Activated CD8-positive, alpha-beta memory T cell treated with anti-CD3 and anti-CD28 coated beads, Interleukin-2, amount 50 U/mL, for 48 hours (primary cell): ENCODE data around the gene VANGL2.

ENCODE experiments used
- DNase-seq: peaks from one replicate; pipeline ENCODE4 v3.0.0-alpha.2; 2020

VANGL2 gene

GRCh38 chr1:160400223-160400645 lies at the start of gene VANGL2:
TSS of gene VANGL2 (plus strand) at chr1:160400564. CDS start at chr1:160415838, 15,274 bp downstream.
- peak; percentile 84 for DNase-seq

- no peak for DNase-seq
These were observed 48.7 kb upstream of the VANGL2 start for GRCh38 chr1:160351629-160352028.

DNA sequence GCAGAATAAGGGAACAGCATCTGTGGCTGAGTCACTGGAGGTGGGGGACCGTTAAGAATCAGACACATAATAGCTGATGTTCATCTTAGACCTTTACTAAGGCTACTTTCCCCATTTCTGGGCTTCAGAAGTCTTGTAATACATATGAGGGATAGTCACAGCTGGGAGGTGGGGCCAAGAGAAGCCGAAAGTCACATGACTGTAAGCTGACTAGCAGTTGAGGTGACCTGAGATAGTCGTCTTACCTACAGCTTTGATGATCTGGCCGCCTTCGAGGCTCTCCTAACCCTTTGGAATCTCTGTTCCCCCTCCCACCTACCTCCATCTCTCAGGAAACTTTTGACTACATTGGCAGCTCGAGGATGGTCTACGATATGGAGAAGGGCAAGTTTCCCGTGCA lies 47.8 kb upstream of the VANGL2 start:
- no peak for DNase-seq

GRCh38 chr1:160353223-160353622 lies 47.1 kb upstream of the VANGL2 start:
- no peak for DNase-seq

DNA sequence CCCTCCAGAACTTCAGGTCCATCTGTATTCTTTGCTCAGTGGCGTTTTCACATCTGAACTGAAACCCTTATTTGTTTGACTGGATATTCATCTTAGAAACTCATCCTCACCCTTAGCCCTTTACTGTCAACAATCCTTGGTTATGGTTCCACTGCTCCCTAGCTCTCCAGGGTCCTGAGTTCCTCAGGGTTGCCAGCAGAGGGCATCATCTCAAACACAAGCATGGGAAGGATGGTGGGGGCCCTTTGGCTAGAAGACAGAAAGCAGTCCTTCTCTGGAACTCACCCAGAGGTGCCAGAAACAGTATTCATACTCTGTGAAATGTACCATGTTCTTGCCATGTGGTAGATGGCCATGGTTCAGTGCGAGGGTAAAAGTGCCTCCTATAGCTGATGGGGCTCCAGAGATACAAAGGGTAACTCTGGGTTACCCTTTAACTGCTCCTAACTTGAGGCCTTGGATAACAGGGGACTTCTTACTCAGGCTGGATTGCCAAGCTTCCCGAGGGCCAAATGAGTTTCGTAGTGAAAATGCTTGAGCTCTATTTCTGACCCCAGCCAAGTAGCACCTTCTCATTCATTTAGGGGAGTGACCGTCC lies 45.9 kb upstream of the VANGL2 start:
- no peak for DNase-seq

- DNase-seq = no peak
These were observed 42.9 kb upstream of the VANGL2 start for GRCh38 chr1:160357286-160358002.

DNA sequence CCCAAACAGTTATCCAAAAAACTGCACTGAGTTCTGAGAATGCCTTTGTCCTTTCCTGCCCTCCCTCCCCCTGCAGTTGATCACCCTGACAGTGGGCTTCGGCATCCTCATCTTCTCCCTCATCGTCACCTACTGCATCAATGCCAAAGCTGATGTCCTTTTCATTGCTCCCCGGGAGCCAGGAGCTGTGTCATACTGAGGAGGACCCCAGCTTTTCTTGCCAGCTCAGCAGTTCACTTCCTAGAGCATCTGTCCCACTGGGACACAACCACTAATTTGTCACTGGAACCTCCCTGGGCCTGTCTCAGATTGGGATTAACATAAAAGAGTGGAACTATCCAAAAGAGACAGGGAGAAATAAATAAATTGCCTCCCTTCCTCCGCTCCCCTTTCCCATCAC lies 42.3 kb upstream of the VANGL2 start:
- DNase-seq = no peak

GRCh38 chr1:160359559-160360226 lies 40.7 kb upstream of the VANGL2 start:
- DNase-seq = no peak

DNA sequence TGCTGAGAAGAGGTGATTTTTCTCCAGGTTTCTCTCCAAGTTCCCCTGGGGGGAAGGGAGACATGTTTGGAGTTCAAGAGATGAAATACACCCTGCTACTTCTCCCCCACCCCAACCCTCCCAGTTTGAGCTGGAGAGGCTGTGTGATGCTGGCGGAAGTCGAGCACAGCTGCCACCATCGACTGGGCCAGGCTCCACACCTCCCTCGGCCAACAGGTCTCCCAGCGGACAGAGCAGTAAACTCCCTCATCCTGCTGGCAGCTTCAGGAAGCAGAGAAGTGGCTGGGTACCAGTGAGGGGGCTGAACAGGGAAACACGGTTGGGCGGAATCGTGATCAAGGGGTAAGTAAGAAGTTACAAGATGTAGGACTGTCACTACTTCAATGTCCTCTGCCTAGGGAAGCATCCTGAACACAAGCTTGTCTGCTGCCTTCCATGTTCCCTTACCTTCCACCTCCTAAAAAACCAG lies 40.1 kb upstream of the VANGL2 start:
- DNase-seq = no peak

DNA sequence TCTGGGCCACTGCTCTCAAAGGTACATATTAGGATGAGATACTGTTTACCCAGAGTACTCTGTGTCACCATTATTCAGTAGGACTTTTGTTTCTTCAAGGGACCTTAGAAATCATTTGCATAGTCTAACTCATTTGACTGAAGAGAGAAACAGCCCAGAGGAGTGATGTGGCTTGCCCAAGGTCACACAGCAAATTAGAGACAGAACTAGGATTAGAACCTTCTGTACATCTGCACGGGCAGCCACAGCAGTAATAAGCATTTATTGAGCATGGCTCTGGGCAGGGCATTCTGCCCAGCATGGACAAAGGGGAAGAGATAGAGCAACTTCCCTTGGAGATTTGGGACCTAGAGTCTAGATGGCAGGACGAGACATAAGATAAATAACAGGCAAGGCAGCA lies 39.2 kb upstream of the VANGL2 start:
- DNase-seq = no peak

DNA sequence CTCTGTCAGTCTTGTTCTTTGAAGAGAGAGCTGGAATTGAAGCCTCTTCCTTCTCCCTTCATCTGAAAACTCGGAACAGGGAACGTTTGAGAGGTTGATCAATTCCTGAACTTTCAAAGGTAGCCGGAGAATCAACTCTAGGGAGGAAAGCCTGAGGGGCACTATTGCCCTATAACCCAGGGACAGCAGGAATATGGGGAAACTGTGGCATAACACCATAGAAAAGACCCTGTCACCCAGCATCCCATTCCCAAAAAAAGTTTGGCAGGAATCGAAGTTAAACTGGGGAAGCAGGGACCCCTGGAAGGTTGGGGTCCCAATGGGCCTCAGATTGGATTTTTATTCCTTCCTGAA lies 38.6 kb upstream of the VANGL2 start:
- DNase-seq = no peak

DNA sequence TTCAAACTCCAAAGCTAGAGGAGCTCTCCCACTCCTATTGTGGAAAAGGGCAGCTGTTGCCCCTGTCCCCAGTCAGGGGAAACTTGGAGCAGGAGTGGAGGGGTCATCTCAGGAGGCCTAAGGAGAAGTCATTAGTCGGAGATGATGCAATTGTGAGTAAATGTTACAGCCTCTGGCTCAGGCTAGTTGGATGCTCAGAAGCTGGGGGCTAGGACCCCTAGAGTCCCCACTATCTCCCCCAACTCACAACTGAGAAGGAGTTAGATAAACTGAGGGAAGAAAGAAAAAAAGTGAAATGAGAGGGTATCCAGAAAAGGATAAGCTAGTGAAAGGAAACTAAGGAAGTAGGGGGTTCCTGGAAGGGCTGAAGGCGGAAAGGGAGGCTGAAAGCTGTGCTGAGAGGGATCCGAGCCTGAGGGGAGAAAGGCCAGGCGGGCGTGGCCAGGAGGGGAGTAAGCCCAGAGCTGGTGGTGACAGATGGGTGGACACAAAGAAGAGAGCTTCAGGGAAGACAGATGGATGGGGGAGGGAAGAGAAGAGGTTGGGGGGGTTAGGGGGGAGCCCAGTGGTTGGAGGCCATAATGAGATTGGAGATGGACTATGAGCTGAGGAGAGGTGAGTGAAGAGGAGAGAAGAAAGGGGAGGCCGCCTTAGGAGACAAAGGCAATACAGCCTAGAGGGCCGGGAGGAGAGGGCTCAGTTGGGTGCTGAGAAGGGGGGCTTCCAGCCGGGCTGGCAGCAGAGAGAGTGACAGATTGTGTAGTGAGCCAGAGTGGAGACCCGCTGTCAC lies 38.0 kb upstream of the VANGL2 start:
- no peak for DNase-seq

GRCh38 chr1:160363010-160363409 lies 37.4 kb upstream of the VANGL2 start:
- no peak for DNase-seq

DNA sequence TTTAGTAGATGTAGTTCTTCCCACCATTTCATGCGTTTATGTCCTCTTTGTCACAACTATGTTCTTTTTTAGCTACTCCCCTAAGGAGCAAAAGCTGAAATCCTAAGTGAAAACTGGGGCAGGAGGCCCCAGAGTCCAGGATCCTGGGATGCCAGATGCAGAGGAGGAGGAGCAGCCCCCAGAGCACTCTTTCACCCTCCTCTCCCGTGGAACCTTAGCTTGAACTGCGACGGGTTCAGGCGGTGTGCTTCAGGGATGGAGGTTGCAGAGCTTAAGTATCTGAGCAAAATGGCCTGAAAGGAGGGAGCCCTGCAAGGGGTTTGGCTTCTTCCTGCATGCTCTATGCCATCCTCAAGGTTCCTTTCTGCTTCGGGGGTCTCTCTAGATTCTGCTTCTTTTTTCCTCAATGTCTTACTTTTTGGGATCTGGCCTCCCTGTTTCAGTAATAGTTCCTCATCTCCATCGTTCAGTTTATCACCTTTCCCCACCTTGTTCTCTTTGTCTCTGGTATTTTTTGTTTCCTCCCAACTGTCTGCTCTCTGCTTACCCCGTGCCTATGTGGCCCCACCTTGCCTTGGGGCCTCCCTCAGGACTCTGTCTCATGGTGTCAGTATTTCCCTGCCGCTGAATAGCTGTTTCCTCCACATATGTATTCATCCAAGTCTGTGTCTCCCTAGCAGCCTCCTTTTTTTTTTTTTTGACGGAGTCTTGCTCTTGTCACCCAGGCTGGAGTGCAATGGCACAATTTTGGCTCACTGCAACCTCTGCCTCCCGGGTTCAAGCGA lies 36.2 kb upstream of the VANGL2 start:
- no peak for DNase-seq

GRCh38 chr1:160365325-160365724 lies 35.0 kb upstream of the VANGL2 start:
- no peak for DNase-seq

GRCh38 chr1:160366731-160367515 lies 33.4 kb upstream of the VANGL2 start, which contains the start of gene NHLH1:
TSS of gene NHLH1 (plus strand) at chr1:160367071. CDS start at chr1:160370732, 3,661 bp downstream.
- no peak for DNase-seq

DNA sequence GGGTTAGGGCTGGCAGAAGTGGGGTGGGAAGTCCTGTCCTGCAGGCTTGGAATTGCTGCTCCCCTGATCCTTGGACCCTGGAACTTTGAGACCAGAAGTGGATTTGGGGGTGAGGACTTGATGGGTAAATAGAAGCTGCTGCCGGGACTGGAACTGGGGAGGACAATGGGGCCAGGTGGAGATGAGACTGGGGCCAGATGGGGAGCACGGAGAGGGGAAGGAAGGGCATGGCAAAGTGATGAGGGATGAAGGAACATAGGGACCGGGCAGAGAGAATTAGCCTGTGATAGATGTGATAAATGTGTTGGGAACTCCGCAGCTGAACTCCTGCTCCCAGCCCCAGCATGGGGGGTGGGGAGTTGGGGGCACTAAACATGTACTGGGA lies 32.9 kb upstream of the VANGL2 start:
- DNase-seq = no peak

DNA sequence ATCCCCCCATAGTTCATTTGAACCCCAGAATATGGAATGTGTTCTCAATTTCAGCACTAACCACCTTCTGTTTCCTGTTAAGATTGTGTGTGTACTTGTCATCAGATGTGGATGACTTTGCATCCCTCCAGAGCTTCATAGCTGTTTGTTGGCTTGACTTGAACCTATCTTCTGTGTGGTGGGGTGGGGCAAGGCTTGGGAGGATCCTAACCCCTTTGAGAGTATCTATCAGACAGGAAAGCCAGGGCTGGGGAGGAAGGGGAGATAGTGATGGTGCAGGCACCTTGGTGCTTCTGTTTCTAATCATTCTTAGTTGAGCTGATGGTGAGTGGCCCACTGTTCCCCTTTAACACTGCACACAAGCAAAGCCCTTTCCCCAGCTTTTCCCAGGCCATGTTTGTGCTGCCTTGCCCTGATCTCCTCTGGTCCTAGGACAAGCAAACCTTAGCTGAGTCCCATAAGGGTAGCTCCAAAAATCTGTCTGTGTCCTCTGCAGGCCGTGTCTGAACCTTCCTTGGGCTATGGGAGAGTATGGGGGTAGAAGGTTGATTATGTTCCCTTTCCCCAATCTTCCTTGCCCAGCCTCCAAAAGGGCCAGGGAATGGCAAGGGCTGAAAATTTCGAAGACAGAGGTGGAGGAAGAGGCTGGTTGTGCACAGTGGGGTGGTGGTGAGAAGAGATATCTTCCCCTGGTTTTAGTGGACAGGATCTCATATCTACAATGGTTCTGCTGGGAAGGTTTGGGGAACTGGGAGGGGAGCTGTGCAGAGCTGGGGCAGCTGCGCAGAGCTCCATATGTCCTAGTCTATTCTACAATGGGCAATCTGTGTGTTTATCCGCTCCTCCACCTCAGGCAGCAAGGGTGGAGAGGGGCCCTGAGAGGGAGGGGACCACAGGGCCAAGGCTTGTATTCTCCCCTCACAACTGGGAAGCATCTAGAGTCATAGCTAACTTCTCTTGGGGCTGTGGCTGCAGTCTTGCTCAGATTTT lies 32.1 kb upstream of the VANGL2 start:
- no peak for DNase-seq

GRCh38 chr1:160369087-160369486 lies 31.3 kb upstream of the VANGL2 start:
- no peak for DNase-seq
